Cardiac muscle cell (in vitro differentiated cells and primary cell): Measurements from ENCODE around the gene GPR153. TPM values are rescaled to one million over a fixed set of nuclear protein-coding genes. Genes with fewer than 3 reads are reported as not detected.

Experiments
- DNase-seq, 2 donors: peaks; one replicate each; pipeline versions ENCODE4 v3.0.0 to v3.0.0-alpha.2; 2010 to 2017; ENCODE audit warnings: low read depth in 1 of 2, low spot score in 1 of 2
- H3K27ac ChIP-seq: fragments of 200-600 bp; sonication (generic); 2 replicates; pipeline ENCODE4 v1.5.1; 2016
- H3K27me3 ChIP-seq: fragments of 200-600 bp; sonication (generic); 2 replicates; pipeline ENCODE4 v1.6.0; 2016; ENCODE audit warnings: control low read depth
- H3K36me3 ChIP-seq: fragments of 200-600 bp; sonication (generic); 2 replicates; pipeline ENCODE4 v1.5.1; 2016; ENCODE audit warnings: control low read depth
- H3K4me1 ChIP-seq: fragments of 200-600 bp; sonication (generic); 2 replicates; pipeline ENCODE4 v1.8.1; 2017; ENCODE audit warnings: low read depth, mild to moderate bottlenecking, mixed run types
- H3K4me3 ChIP-seq: fragments of 200-600 bp; sonication (generic); 2 replicates; pipeline ENCODE4 v1.5.1; 2016; ENCODE audit warnings: mild to moderate bottlenecking
- H3K9me3 ChIP-seq: fragments of 200-600 bp; sonication (generic); 2 replicates; pipeline ENCODE4 v1.5.1; 2017; ENCODE audit warnings: low read depth, mild to moderate bottlenecking, control low read depth
- polyA plus RNA-seq: library from polyadenylated mRNA; unstranded; fragments of >200 nt; fragmentation: Nextera tagmentation; extraction: Ambion mirVana; gene quantifications from 2 replicates; pipeline ENCODE4 v1.2.1, GENCODE V29; 2016
- total RNA-seq: library from RNA; depleted of rRNA; stranded (reverse); fragments of >200 nt; gene quantifications from 2 replicates; pipeline ENCODE4 v1.2.3, GENCODE V29; 2016
- TF ChIP-seq, protein P1 (sequence below): IDR thresholded peaks from 2 replicates; pipeline ENCODE4 v1.5.1; 2012; ENCODE audit warnings: low read depth, mild to moderate bottlenecking, low read length

GPR153 gene
- total and polyA plus RNA-seq, 2 experiments from 2014 or later: 21.0 to 32.7 TPM

DNA sequence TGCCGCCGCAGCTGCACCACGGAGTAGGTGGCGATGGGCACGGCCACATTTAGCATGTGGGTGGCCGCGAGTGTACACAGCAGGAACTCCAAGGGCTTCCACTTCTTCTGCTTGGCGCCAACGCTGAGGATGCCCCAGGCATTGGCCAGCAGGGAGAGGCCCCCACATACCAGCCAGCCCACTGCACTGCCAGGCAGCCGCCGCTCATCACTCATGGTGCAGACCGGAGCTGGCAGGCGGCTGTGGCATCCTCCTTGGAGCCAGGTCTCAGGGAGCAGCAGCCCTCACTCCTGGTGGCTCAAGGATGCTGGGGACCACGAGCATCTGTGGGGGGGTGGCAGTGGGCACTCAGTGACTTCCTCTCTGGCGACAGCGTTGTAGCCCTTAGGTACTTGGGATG is 6.2 kb downstream of the GPR153 start:
- peaks cover 41% of the 10 kb centered on the region for H3K27me3 ChIP-seq
- H3K9me3 ChIP-seq: no peaks in the 10 kb centered on the region
- DNase-seq: no peak
- H3K4me3 ChIP-seq: no peak overlapping the region
- TF ChIP-seq, protein P1, sequence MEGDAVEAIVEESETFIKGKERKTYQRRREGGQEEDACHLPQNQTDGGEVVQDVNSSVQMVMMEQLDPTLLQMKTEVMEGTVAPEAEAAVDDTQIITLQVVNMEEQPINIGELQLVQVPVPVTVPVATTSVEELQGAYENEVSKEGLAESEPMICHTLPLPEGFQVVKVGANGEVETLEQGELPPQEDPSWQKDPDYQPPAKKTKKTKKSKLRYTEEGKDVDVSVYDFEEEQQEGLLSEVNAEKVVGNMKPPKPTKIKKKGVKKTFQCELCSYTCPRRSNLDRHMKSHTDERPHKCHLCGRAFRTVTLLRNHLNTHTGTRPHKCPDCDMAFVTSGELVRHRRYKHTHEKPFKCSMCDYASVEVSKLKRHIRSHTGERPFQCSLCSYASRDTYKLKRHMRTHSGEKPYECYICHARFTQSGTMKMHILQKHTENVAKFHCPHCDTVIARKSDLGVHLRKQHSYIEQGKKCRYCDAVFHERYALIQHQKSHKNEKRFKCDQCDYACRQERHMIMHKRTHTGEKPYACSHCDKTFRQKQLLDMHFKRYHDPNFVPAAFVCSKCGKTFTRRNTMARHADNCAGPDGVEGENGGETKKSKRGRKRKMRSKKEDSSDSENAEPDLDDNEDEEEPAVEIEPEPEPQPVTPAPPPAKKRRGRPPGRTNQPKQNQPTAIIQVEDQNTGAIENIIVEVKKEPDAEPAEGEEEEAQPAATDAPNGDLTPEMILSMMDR: no peak
- H3K27ac ChIP-seq: no peak overlapping the region
- H3K36me3 ChIP-seq: no peaks in the 10 kb centered on the region
- no peaks in the 10 kb centered on the region for H3K4me1 ChIP-seq

DNA sequence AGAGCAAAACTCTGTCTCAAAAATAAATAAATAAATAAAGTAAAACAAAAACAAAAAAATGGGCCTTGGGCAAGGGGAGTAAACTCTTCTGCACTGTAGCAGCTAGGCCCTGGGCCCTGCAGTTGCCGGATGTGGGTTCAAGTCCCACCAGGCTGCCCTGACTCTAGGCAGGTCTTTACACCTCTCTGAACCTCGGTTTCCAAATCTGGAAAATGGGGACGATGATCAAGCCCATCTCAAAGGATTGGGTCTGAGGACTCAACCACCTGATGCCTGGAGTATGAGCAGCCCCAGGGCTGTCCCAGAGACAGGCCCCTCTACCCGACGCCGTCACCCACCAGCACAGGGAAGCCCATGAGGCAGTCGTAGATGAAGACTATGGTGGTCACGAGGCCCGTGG is 7.5 kb downstream of the GPR153 start:
- H3K9me3 ChIP-seq: no peaks in the 10 kb centered on the region
- H3K27ac ChIP-seq: no peak overlapping the region
- H3K4me3 ChIP-seq: no peak overlapping the region
- TF ChIP-seq, protein P1: no peak
- no peaks in the 10 kb centered on the region for H3K36me3 ChIP-seq
- H3K4me1 ChIP-seq: no peaks in the 10 kb centered on the region
- no peak for DNase-seq
- H3K27me3 ChIP-seq: peaks cover 47% of the 10 kb centered on the region

DNA sequence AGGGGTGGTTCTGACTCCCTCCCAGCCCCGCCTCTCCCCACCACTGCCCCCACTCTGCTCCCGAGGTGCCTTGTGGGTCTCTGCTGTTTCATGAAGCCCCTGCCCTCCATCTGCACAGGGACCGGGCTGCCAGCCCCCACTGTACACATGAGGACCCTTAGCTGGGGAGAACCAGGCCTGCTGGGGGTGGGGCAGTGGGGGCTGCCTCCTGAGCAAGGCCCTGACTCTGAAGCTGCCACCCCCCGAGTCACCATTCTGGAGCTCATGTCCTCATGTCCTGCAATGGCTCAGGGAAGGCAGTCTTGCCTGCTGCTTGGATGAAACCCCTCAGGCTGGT is 8.6 kb downstream of the GPR153 start:
- peaks cover 58% of the 10 kb centered on the region for H3K27me3 ChIP-seq
- no peak overlapping the region for H3K27ac ChIP-seq
- TF ChIP-seq, protein P1: no peak
- no peaks in the 10 kb centered on the region for H3K36me3 ChIP-seq
- no peaks in the 10 kb centered on the region for H3K9me3 ChIP-seq
- DNase-seq: no peak
- H3K4me1 ChIP-seq: no peaks in the 10 kb centered on the region
- H3K4me3 ChIP-seq: no peak overlapping the region

DNA sequence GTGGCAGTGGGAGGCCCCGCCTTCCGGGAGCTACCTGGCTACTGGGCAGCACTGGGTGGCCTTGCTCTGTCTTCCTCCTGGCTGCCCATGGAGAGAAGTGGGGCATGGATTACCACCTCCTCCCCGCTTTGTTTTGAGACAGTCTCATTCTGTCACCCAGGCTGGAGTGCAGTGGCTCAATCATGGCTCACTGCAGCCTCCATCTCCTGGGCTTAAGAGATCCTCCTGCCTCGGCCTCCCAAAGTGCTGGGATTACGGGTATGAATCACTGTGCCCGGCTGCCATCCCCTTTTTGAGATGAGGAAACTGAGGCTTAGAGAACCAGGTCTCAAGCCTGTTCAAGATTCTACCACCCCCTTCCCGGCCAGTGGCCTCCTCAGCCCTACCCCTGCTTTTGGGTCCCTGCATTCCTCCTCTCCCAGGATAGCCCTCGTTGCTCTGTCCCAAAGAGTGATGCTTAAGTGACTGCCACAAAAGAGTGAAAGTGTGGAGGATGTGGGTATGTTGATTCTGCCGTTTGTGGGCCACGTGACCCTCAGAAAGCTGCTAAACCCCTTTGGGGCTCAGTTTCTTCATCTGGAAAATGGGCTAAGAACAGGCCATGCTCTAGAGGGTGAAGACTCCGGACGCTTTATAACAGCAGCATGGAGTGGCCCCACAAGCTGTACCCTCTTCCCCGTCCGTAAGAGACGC is 9.1 kb downstream of the GPR153 start:
- H3K36me3 ChIP-seq: no peaks in the 10 kb centered on the region
- H3K27me3 ChIP-seq: peaks cover 63% of the 10 kb centered on the region
- H3K27ac ChIP-seq: no peak overlapping the region
- H3K9me3 ChIP-seq: no peaks in the 10 kb centered on the region
- H3K4me3 ChIP-seq: no peak overlapping the region
- DNase-seq: no peak
- TF ChIP-seq, protein P1: no peak
- H3K4me1 ChIP-seq: no peaks in the 10 kb centered on the region

DNA sequence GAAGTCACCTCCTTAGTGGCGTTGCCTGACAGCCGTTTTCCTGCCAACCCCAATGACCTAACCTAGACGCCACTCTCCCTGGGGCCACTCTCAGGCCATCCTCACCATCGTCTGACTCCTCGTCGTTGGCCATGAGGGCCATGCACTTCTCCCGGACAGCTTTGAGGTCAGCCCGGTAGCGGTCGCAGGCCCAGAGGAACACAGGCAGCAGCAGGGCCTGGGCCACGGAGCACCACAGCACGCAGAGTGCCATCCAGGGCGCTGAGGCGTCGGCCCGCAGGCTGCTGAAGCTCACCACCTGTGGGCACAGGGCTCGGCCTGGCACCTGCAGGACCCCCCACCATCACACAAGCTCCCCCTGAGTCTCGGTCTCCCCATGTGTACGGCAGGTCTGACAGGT is 9.7 kb downstream of the GPR153 start:
- H3K27ac ChIP-seq: no peak overlapping the region
- peaks cover 69% of the 10 kb centered on the region for H3K27me3 ChIP-seq
- no peaks in the 10 kb centered on the region for H3K36me3 ChIP-seq
- H3K4me1 ChIP-seq: no peaks in the 10 kb centered on the region
- DNase-seq: no peak
- H3K4me3 ChIP-seq: no peak overlapping the region
- TF ChIP-seq, protein P1: no peak
- H3K9me3 ChIP-seq: no peaks in the 10 kb centered on the region
